GM21529 (cell line): Measurements from ENCODE around the gene KRTAP20-3.

Source experiments
- ATAC-seq: cut with Tn5 transposase; IDR thresholded peaks from one replicate; pipeline ENCODE4 v1.9.1; 2021; ENCODE audit not compliant: unreplicated experiment

KRTAP20-3 gene

GRCh38 chr21:30680586-30680985 lies 37.9 kb downstream of the KRTAP20-3 start:
- no peak for ATAC-seq

GRCh38 chr21:30684506-30684905 lies 41.8 kb downstream of the KRTAP20-3 start:
- ATAC-seq: no peak

GRCh38 chr21:30689822-30690221 lies 47.2 kb downstream of the KRTAP20-3 start:
- no peak for ATAC-seq
